Activated CD8-positive, alpha-beta memory T cell treated with anti-CD3 and anti-CD28 coated beads for 36 hours (primary cell): Measurements from ENCODE around the gene BUD31. TPM values are rescaled to one million over a fixed set of nuclear protein-coding genes. Genes with fewer than 3 reads are reported as not detected.

Experiments used
- CTCF ChIA-PET: fragments of 350-600 bp; sonication (Branson Sonifier 250); formaldehyde crosslinking; loops from one replicate; lab custom pipeline; 2021; ENCODE audit warnings: antibody characterized with exemption; lab: Charles Lee
- POLR2A ChIA-PET: fragments of 350-600 bp; sonication (Branson Sonifier 250); formaldehyde crosslinking; loops from one replicate; lab custom pipeline; 2021; ENCODE audit warnings: antibody characterized with exemption; lab: Charles Lee
- total RNA-seq, 2 experiments: library from RNA; stranded (reverse); gene quantifications; one replicate each; pipeline ENCODE4 v1.2.3, GENCODE V29; 2021

BUD31 gene
- total RNA-seq, 2 experiments from 2014 or later = 173 to 180 TPM

- POLR2A ChIA-PET = interaction anchor here (0.5 to 1.4 kb wide), 2 partner anchors 29 to 1064 kb away, joined by 7 read pairs; partner anchors contain the start of genes BUD31 and PDAP1
- CTCF ChIA-PET = interaction anchor here (0.8 kb wide), 1 partner anchor 15 kb away, joined by 3 read pairs; no protein-coding TSS in a partner anchor
Measured at GRCh38 chr7:99379043-99379577, 29.7 kb upstream of the BUD31 start.

DNA sequence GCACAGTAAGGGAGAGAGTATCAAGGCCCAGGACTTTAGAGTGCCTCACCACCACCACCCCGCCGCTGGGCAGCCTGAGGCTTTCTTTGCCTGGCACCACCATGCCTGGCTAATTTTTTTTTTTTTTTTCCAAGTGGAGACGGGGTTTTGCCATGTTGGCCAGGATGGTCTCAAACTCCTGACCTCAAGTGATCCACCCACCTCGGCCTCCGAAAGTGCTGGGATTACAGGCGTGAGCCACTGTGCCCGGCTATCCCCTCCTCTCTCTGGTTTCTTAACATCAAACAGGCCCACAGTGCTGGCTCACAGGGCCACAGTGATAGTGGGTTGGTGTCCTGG is 29.1 kb upstream of the BUD31 start:
- CTCF ChIA-PET = interaction anchor here (0.8 kb wide), 1 partner anchor 15 kb away, joined by 3 read pairs; no protein-coding TSS in a partner anchor
- POLR2A ChIA-PET = interaction anchor here (1.2 to 1.4 kb wide), 2 partner anchors 28 to 449 kb away, joined by 3 to 7 read pairs; partner anchors contain the start of genes BUD31 and PDAP1

GRCh38 chr7:99380032-99380822 is 28.5 kb upstream of the BUD31 start:
- ChIA-PET POLR2A (interaction anchor here (1.2 to 1.4 kb wide), 4 partner anchors 28 to 450 kb away, joined by 3 to 7 read pairs (median 4); partner anchors contain the start of genes BUD31, CPSF4, PDAP1 and PTCD1), CTCF (interaction anchor here (1.3 kb wide), 1 partner anchor 12 kb away, joined by 6 read pairs; no protein-coding TSS in a partner anchor)

DNA sequence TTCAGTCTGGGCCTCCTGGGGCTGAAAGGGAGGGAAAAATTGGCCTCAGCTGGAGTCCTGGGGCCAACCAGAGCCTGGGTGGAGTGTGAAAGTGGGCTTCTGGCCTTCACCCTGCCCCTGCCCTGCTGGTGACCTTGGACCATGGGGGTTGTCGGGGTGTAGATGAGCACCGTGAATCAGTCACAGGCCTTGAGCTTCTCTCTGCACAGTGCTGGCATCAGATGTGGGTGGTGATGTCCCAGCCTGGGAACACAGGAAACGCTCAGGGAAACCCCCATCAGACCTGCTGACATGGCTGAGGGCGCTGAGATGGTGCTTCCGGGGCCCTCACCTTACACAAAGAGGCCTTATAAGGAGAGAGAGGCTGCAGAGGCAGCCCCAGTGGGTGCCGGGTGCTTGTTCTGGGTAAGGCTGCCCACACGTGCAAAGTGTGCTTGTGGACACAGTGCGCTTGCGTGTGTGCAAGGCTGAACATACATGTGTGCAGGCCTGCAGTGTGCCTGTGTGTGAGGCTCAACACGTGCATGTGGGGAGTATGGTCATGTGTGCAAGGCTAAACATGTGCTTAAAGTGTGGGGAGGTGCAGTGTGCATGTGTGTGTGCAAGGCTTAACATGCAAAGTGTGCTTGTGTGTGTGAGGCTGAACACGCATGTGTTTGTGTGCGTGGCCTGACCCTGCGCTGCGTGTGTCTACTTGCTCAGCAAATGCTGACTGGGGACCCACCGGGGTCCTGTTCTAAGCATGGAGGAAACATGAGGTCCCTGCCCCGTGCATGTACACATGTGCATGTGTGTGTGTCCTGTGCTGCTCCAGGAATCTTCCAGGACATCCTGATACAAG is 27.7 kb upstream of the BUD31 start:
- POLR2A ChIA-PET = interaction anchor here (1.3 to 1.4 kb wide), 2 partner anchors 28 to 58 kb away, joined by 4 to 5 read pairs; partner anchors contain the start of genes BUD31, CPSF4 and PTCD1
- CTCF ChIA-PET = interaction anchor here (1.3 kb wide), 1 partner anchor 12 kb away, joined by 6 read pairs; no protein-coding TSS in a partner anchor

DNA sequence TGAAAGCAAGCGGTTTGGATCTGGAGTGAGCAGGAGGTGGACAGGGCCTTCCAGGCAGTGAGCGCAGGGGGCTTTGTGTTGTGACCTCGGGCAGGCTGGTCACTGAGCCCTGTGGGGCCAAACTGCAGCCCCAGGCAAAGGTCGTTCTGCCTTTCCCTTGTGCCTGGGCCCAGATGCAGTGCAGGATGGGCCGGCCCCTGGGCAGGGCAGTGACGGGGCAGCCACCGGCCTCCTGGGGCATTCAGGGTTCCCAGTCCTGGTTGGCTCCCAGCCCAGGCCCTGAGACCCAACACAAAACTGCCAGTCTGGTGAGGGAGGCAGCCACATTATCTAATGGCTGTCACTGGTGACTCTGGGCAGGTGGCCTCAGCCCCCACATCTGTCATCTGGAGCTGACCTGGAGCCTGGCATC is 27.1 kb upstream of the BUD31 start:
- ChIA-PET CTCF (no interaction called here), POLR2A (interaction anchor here (0.6 kb wide), 1 partner anchor 52 kb away, joined by 4 read pairs; no protein-coding TSS in a partner anchor)

DNA sequence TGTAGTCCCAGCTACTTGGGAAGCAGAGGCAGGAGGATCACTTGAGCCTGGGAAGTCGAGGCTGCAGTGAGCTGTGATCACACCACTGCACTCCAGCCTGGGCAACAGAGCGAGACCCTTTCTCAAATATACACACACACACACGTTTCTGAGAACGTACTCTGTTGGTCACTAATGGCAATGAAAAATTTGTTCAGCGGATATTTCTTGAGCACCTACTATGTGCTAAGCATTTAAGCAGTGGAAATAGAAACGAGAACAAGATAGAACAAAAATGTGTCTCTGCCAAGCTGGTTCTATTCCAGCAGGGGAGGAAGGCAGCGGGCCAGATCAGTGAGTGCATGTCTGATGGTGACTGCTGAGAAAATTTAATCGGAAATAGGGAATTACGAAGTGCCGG is 25.6 kb upstream of the BUD31 start:
- ChIA-PET CTCF (no interaction called here), POLR2A (no interaction called here)

GRCh38 chr7:99383791-99384370 is 24.9 kb upstream of the BUD31 start:
- ChIA-PET POLR2A (no interaction called here), CTCF (no interaction called here)

DNA sequence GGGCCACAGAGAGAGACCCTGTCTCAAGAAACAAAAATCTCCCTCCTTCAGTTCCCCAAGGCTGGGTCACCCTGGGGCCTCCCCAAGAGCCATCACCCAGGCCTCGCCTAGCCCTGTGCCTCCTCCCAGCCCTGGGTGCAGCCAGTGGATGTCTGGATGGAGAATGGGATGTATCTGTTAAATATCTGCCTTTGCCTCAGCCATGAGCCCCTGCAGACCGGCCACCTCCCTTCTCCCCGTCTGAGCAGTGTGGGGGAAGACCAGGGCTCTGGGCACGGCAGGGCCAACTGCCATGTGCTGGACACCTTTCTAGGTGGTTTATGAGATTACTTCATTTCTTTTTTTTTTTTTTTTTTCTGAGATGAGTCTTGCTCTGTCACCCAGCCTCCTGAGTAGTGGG is 24.2 kb upstream of the BUD31 start:
- POLR2A ChIA-PET = interaction anchor here (1.1 kb wide), 1 partner anchor 10 kb away, joined by 12 read pairs; no protein-coding TSS in a partner anchor
- CTCF ChIA-PET = no interaction called here

DNA sequence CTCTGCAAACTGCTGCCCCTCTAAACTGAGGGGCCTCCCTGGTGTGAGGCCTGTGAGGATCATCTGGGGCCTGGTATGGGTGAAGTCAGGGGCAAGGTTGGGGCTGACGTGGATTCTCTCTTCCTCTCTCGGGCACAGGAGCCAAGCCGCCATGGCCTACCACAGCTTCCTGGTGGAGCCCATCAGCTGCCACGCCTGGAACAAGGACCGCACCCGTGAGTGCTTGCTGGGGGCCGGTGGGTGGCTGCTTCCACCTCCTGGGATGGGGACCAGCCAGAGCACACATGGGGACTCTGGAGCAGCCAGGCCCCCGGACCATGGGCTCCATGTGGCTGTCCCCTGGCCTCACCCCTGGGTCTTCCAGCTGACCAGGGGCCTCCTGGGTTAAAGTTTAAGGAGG is 23.2 kb upstream of the BUD31 start:
- CTCF ChIA-PET = no interaction called here
- POLR2A ChIA-PET = interaction anchor here (1.1 to 1.5 kb wide), 2 partner anchors 9 to 10 kb away, joined by 7 to 12 read pairs; no protein-coding TSS in a partner anchor

- POLR2A ChIA-PET = interaction anchor here (0.6 to 0.8 kb wide), 2 partner anchors 17 to 1163 kb away, joined by 4 to 9 read pairs; no protein-coding TSS in a partner anchor
Measured at GRCh38 chr7:99386584-99387238, 22.1 kb upstream of the BUD31 start.

DNA sequence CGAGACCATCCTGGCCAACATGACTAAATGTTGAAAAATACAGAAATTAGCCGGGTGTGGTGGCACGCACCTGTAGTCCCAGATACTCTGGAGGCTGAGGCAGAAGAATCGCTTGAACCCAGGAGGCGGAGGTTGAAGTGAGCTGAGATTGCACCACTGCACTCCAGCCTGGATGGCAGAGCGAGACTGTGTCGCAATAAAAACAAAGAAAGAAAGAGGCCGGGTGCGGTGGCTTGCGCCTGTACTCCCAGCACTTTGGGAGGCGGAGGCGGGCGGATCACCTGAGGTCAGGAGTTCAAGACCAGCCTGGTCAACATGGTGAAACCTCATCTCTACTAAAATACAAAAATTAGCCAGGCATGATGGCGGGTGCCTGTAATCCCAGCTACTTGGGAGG is 21.5 kb upstream of the BUD31 start:
- ChIA-PET CTCF (interaction anchor here (1.0 to 1.3 kb wide), 2 partner anchors 14 to 17 kb away, joined by 4 to 5 read pairs; no protein-coding TSS in a partner anchor), POLR2A (interaction anchor here (0.6 to 0.8 kb wide), 2 partner anchors 17 to 1163 kb away, joined by 4 to 9 read pairs; no protein-coding TSS in a partner anchor)

More at GRCh38 chr7:99386584-99387238, 22.1 kb upstream of the BUD31 start:
- CTCF ChIA-PET = interaction anchor here (0.7 to 1.3 kb wide), 3 partner anchors 14 to 73 kb away, joined by 3 to 5 read pairs (median 4); no protein-coding TSS in a partner anchor

DNA sequence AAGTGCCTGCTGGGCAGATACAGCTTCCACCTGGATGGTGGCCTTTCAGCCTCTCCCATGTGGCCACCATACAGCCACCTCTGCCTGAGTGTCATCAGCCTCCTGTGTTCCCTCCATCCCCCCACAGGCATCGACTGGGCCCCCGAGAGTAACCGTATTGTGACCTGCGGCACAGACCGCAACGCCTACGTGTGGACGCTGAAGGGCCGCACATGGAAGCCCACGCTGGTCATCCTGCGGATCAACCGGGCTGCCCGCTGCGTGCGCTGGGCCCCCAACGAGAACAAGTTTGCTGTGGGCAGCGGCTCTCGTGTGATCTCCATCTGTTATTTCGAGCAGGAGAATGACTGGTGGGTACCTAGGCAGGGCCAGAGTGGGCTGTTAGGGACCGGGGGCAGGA is 20.9 kb upstream of the BUD31 start:
- CTCF ChIA-PET = no interaction called here
- POLR2A ChIA-PET = no interaction called here

GRCh38 chr7:99389772-99390171 is 19.0 kb upstream of the BUD31 start:
- POLR2A ChIA-PET = interaction anchor here (0.6 kb wide), 2 partner anchors 17 to 70 kb away, joined by 3 read pairs; no protein-coding TSS in a partner anchor

GRCh38 chr7:99390941-99391602 is 17.7 kb upstream of the BUD31 start:
- CTCF ChIA-PET = interaction anchor here (1.5 to 2.1 kb wide), 2 partner anchors 9 to 17 kb away, joined by 5 to 9 read pairs; partner anchors contain the start of genes BUD31 and PDAP1
- POLR2A ChIA-PET = interaction anchor here (0.7 to 0.8 kb wide), 2 partner anchors 8 to 52 kb away, joined by 3 to 4 read pairs; no protein-coding TSS in a partner anchor

More at GRCh38 chr7:99389772-99390171, 19.0 kb upstream of the BUD31 start:
- CTCF ChIA-PET = interaction anchor here (1.5 kb wide), 1 partner anchor 11 kb away, joined by 5 read pairs; no protein-coding TSS in a partner anchor

- CTCF ChIA-PET = interaction anchor here (0.6 to 2.1 kb wide), 5 partner anchors 10 to 25 kb away, joined by 3 to 9 read pairs (median 4); partner anchors contain the start of genes BUD31 and PDAP1
Measured at GRCh38 chr7:99392046-99392445, 16.7 kb upstream of the BUD31 start.

GRCh38 chr7:99392659-99393354 is 16.0 kb upstream of the BUD31 start:
- CTCF ChIA-PET = interaction anchor here (0.6 to 2.1 kb wide), 5 partner anchors 10 to 55 kb away, joined by 3 to 9 read pairs (median 4); partner anchors contain the start of genes BUD31 and PDAP1
- POLR2A ChIA-PET = interaction anchor here (0.5 to 4.6 kb wide), 4 partner anchors 14 to 755 kb away, joined by 3 to 38 read pairs (median 6); partner anchors contain the start of genes BUD31 and PDAP1

More at GRCh38 chr7:99392046-99392445, 16.7 kb upstream of the BUD31 start:
- POLR2A ChIA-PET = interaction anchor here (0.6 to 4.6 kb wide), 3 partner anchors 15 to 72 kb away, joined by 3 to 38 read pairs (median 5); partner anchors contain the start of genes BUD31 and PDAP1
